Karpas-422 (cell line): ENCODE measurements around the gene SPON1. TPM values are rescaled to one million over a fixed set of nuclear protein-coding genes. Genes with fewer than 3 reads are reported as not detected.

Experiments
- DNase-seq: peaks from one replicate; pipeline ENCODE4 v3.0.0-alpha.2; 2015
- H2AFZ ChIP-seq: fragments of 200-600 bp; sonication (generic); 2 replicates; pipeline ENCODE4 v1.6.1; 2014; ENCODE audit warnings: antibody characterized with exemption, low read length, mixed read lengths
- H3K27ac ChIP-seq: fragments of 200-600 bp; sonication (generic); 2 replicates; pipeline ENCODE4 v1.5.1; 2014; ENCODE audit warnings: mild to moderate bottlenecking, low read length, moderate library complexity
- H3K27me3 ChIP-seq: fragments of 200-600 bp; sonication (generic); 2 replicates; pipeline ENCODE4 v1.6.1; 2014; ENCODE audit warnings: low read length, mixed read lengths
- H3K36me3 ChIP-seq: fragments of 200-600 bp; sonication (generic); 2 replicates; pipeline ENCODE4 v1.6.1; 2014; ENCODE audit warnings: low read length, mixed read lengths; ENCODE audit not compliant: insufficient read depth
- H3K4me1 ChIP-seq: fragments of 200-600 bp; sonication (generic); 2 replicates; pipeline ENCODE4 v1.6.1; 2014; ENCODE audit warnings: mild to moderate bottlenecking, low read length, mixed read lengths
- H3K4me2 ChIP-seq: fragments of 200-600 bp; sonication (generic); 2 replicates; pipeline ENCODE4 v1.6.1; 2014; ENCODE audit warnings: low read length, low read depth, mild to moderate bottlenecking; ENCODE audit not compliant: poor library complexity, severe bottlenecking
- H3K4me3 ChIP-seq: fragments of 200-600 bp; sonication (generic); 2 replicates; pipeline ENCODE4 v1.5.1; 2014; ENCODE audit warnings: mild to moderate bottlenecking, antibody characterized with exemption, low read length, mixed read lengths
- H3K79me2 ChIP-seq: fragments of 200-600 bp; sonication (generic); 2 replicates; pipeline ENCODE4 v1.6.1; 2014; ENCODE audit warnings: mild to moderate bottlenecking, low read length, mixed read lengths
- H3K9ac ChIP-seq: fragments of 200-600 bp; sonication (generic); 2 replicates; pipeline ENCODE4 v1.6.0; 2014; ENCODE audit warnings: low read length
- H3K9me2 ChIP-seq: fragments of 200-600 bp; sonication (generic), shearing (Covaris generic); replicated peaks from 2 replicates; pipeline ENCODE4 v1.6.0; 2014; ENCODE audit warnings: mild to moderate bottlenecking, low read length, moderate library complexity; ENCODE audit not compliant: insufficient read depth
- H3K9me3 ChIP-seq: fragments of 300-700, 200-600 bp; sonication (generic); 2 replicates; pipeline ENCODE4 v1.6.1; 2014; ENCODE audit warnings: low read length, mixed read lengths
- H4K20me1 ChIP-seq: fragments of 200-600 bp; sonication (generic); 2 replicates; pipeline ENCODE4 v1.6.1; 2014; ENCODE audit warnings: mild to moderate bottlenecking, antibody characterized with exemption, low read length, low read depth; ENCODE audit not compliant: insufficient read depth
- total RNA-seq: library from RNA; depleted of rRNA; stranded (reverse); fragments of >200 nt; shearing (Covaris generic); gene quantifications from 2 replicates; pipeline ENCODE4 v1.2.3, GENCODE V29; 2014; ENCODE audit warnings: low replicate concordance

Gene SPON1
- total RNA-seq, 1 experiment from 2014 or later: not detected

- Histone ChIP-seq H3K27me3 (no peaks in the 10 kb centered on the region), H3K4me2 (no peak overlapping the region), H3K4me1 (no peaks in the 10 kb centered on the region)
Measured at GRCh38 chr11:14190992-14191778, 228.7 kb downstream of the SPON1 start.

GRCh38 chr11:14193644-14194043 is 231.1 kb downstream of the SPON1 start:
- Histone ChIP-seq H4K20me1 (no peaks in the 10 kb centered on the region), H3K36me3 (no peaks in the 10 kb centered on the region), H3K79me2 (no peaks in the 10 kb centered on the region), H3K9me3 (no peaks in the 10 kb centered on the region), H3K4me2 (no peak overlapping the region), H3K4me3 (no peak overlapping the region), H3K9me2 (no peaks in the 10 kb centered on the region), H3K27me3 (no peaks in the 10 kb centered on the region), H3K27ac (no peak overlapping the region), H3K9ac (no peak overlapping the region), H3K4me1 (no peaks in the 10 kb centered on the region), H2AFZ (no peak overlapping the region)
- no peak for DNase-seq

More at GRCh38 chr11:14190992-14191778, 228.7 kb downstream of the SPON1 start:
- no peak overlapping the region for H2AFZ ChIP-seq
- no peaks in the 10 kb centered on the region for H3K9me3 ChIP-seq
- no peak overlapping the region for H3K27ac ChIP-seq
- no peak overlapping the region for H3K9ac ChIP-seq
- no peaks in the 10 kb centered on the region for H4K20me1 ChIP-seq
- no peak overlapping the region for H3K4me3 ChIP-seq
- H3K9me2 ChIP-seq: no peaks in the 10 kb centered on the region
- H3K36me3 ChIP-seq: no peaks in the 10 kb centered on the region
- H3K79me2 ChIP-seq: no peaks in the 10 kb centered on the region
- no peak for DNase-seq

GRCh38 chr11:14202251-14203196 is 240.0 kb downstream of the SPON1 start:
- Histone ChIP-seq H3K27me3 (no peaks in the 10 kb centered on the region), H3K9me3 (no peaks in the 10 kb centered on the region), H3K4me1 (no peaks in the 10 kb centered on the region), H3K79me2 (no peaks in the 10 kb centered on the region), H3K4me2 (no peak overlapping the region), H3K9ac (no peak overlapping the region), H3K9me2 (no peaks in the 10 kb centered on the region), H4K20me1 (no peaks in the 10 kb centered on the region), H3K36me3 (no peaks in the 10 kb centered on the region), H3K4me3 (no peak overlapping the region), H2AFZ (no peak overlapping the region), H3K27ac (no peak overlapping the region)
- no peak for DNase-seq

- no peaks in the 10 kb centered on the region for H3K4me1 ChIP-seq
- H3K79me2 ChIP-seq: no peaks in the 10 kb centered on the region
- H3K27ac ChIP-seq: no peak overlapping the region
Measured at GRCh38 chr11:14203321-14203720, 240.8 kb downstream of the SPON1 start.

GRCh38 chr11:14212986-14213385 is 250.5 kb downstream of the SPON1 start:
- H3K9me2 ChIP-seq: no peaks in the 10 kb centered on the region
- no peak overlapping the region for H3K9ac ChIP-seq
- no peak overlapping the region for H3K4me3 ChIP-seq
- no peak overlapping the region for H2AFZ ChIP-seq
- H3K79me2 ChIP-seq: no peaks in the 10 kb centered on the region
- H3K27me3 ChIP-seq: no peaks in the 10 kb centered on the region
- H4K20me1 ChIP-seq: no peaks in the 10 kb centered on the region
- H3K27ac ChIP-seq: no peak overlapping the region
- no peaks in the 10 kb centered on the region for H3K9me3 ChIP-seq
- H3K36me3 ChIP-seq: no peaks in the 10 kb centered on the region
- no peak for DNase-seq
- H3K4me1 ChIP-seq: no peaks in the 10 kb centered on the region
- H3K4me2 ChIP-seq: no peak overlapping the region

More at GRCh38 chr11:14203321-14203720, 240.8 kb downstream of the SPON1 start:
- Histone ChIP-seq H3K9me2 (no peaks in the 10 kb centered on the region), H3K9me3 (no peaks in the 10 kb centered on the region), H3K4me3 (no peak overlapping the region), H2AFZ (no peak overlapping the region), H3K36me3 (no peaks in the 10 kb centered on the region), H3K4me2 (no peak overlapping the region), H3K27me3 (no peaks in the 10 kb centered on the region), H3K9ac (no peak overlapping the region), H4K20me1 (no peaks in the 10 kb centered on the region)
- no peak for DNase-seq

- Histone ChIP-seq H3K9me3 (no peaks in the 10 kb centered on the region), H3K27ac (no peak overlapping the region), H4K20me1 (no peaks in the 10 kb centered on the region), H3K4me1 (no peaks in the 10 kb centered on the region), H2AFZ (no peak overlapping the region), H3K36me3 (no peaks in the 10 kb centered on the region), H3K79me2 (no peaks in the 10 kb centered on the region), H3K27me3 (no peaks in the 10 kb centered on the region), H3K9me2 (no peaks in the 10 kb centered on the region), H3K4me2 (no peak overlapping the region), H3K9ac (no peak overlapping the region), H3K4me3 (no peak overlapping the region)
- no peak for DNase-seq
Measured at GRCh38 chr11:14218728-14219127, 256.2 kb downstream of the SPON1 start.

- Histone ChIP-seq H3K79me2 (no peaks in the 10 kb centered on the region), H3K9me2 (no peaks in the 10 kb centered on the region), H3K27ac (no peak overlapping the region), H3K36me3 (no peaks in the 10 kb centered on the region), H3K4me3 (no peak overlapping the region), H4K20me1 (no peaks in the 10 kb centered on the region), H3K9me3 (no peaks in the 10 kb centered on the region), H3K9ac (no peak overlapping the region), H3K27me3 (no peaks in the 10 kb centered on the region), H3K4me1 (no peaks in the 10 kb centered on the region), H3K4me2 (no peak overlapping the region), H2AFZ (no peak overlapping the region)
- no peak for DNase-seq
Measured at GRCh38 chr11:14223636-14224288, 261.2 kb downstream of the SPON1 start.

- Histone ChIP-seq H3K79me2 (no peaks in the 10 kb centered on the region), H3K27ac (no peak overlapping the region), H3K36me3 (no peaks in the 10 kb centered on the region), H3K9me2 (no peaks in the 10 kb centered on the region), H3K4me2 (no peak overlapping the region), H3K9ac (no peak overlapping the region), H3K4me1 (no peaks in the 10 kb centered on the region), H3K4me3 (no peak overlapping the region), H4K20me1 (no peaks in the 10 kb centered on the region), H3K9me3 (no peaks in the 10 kb centered on the region), H3K27me3 (no peaks in the 10 kb centered on the region), H2AFZ (no peak overlapping the region)
- DNase-seq: no peak
Measured at GRCh38 chr11:14224395-14224794, 261.9 kb downstream of the SPON1 start.
